ENCODE results near the gene SHMT2. TPM values are rescaled to one million over a fixed set of nuclear protein-coding genes. Genes with fewer than 3 reads are reported as not detected.

The SHMT2 gene
- total RNA-seq, 2 donors from 2014 or later, result 76.7 to 134 TPM

GRCh38 chr12:57205931-57206330, 23.6 kb upstream of the SHMT2 start:
- H3K4me1 Mint-ChIP-seq, result no peaks in the 10 kb centered on the region
- WGBS, 2 experiments (ENCODE audit: insufficient coverage in 1 of 2, insufficient read length in 1 of 2), result 94 to 100% methylated on average over 2 to 7 of the region's 7 CpGs
- Histone ChIP-seq H3K4me1 (ENCODE audit: control insufficient read depth, insufficient read depth, low read length) (no peaks in the 10 kb centered on the region), H3K9ac (ENCODE audit: extremely low read depth, low read length, poor library complexity, severe bottlenecking) (no peak overlapping the region), H3K9me3 (ENCODE audit: control insufficient read depth, low read length) (no peaks in the 10 kb centered on the region), H3K4me3 (ENCODE audit: low read length) (no peak overlapping the region), H3K27ac (ENCODE audit: low read depth, low read length) (no peak overlapping the region), H3K36me3 (ENCODE audit: control insufficient read depth, insufficient read depth, low read length) (peaks cover 18% of the 10 kb centered on the region), H3K27me3 (ENCODE audit: control insufficient read depth, insufficient read depth, low read length, poor library complexity, severe bottlenecking) (no peaks in the 10 kb centered on the region)
- H3K4me3 Mint-ChIP-seq, result no peak overlapping the region
- TF ChIP-seq CTCF (conservative IDR thresholded peaks at IDR 0.05), result no peak
- no peak overlapping the region for H3K27ac Mint-ChIP-seq
- H3K36me3 Mint-ChIP-seq (ENCODE audit: low read depth), result peaks cover 47% of the 10 kb centered on the region
- no peak for DNase-seq
- H3K27me3 Mint-ChIP-seq (ENCODE audit: insufficient read depth), result no peaks in the 10 kb centered on the region
- H3K9me3 Mint-ChIP-seq, result no peaks in the 10 kb centered on the region

GRCh38 chr12:57207731-57208630, 21.5 kb upstream of the SHMT2 start:
- H3K9me3 ChIP-seq (ENCODE audit: control insufficient read depth, low read length), result no peaks in the 10 kb centered on the region
- no peaks in the 10 kb centered on the region for H3K27me3 ChIP-seq (ENCODE audit: control insufficient read depth, insufficient read depth, low read length, poor library complexity, severe bottlenecking)
- no peak overlapping the region for H3K4me3 ChIP-seq (ENCODE audit: low read length)
- no peaks in the 10 kb centered on the region for H3K27me3 Mint-ChIP-seq (ENCODE audit: insufficient read depth)
- no peak for DNase-seq
- no peaks in the 10 kb centered on the region for H3K4me1 ChIP-seq (ENCODE audit: control insufficient read depth, insufficient read depth, low read length)
- H3K27ac ChIP-seq (ENCODE audit: low read depth, low read length), result no peak overlapping the region
- no peak for TF ChIP-seq CTCF (conservative IDR thresholded peaks at IDR 0.05)
- H3K36me3 ChIP-seq (ENCODE audit: control insufficient read depth, insufficient read depth, low read length), result peaks cover 15% of the 10 kb centered on the region
- no peak overlapping the region for H3K4me3 Mint-ChIP-seq
- H3K4me1 Mint-ChIP-seq, result no peaks in the 10 kb centered on the region
- no peaks in the 10 kb centered on the region for H3K9me3 Mint-ChIP-seq
- H3K9ac ChIP-seq (ENCODE audit: extremely low read depth, low read length, poor library complexity, severe bottlenecking), result no peak overlapping the region
- H3K36me3 Mint-ChIP-seq (ENCODE audit: low read depth), result peaks cover 34% of the 10 kb centered on the region
- 93 to 98% methylated on average over 18 to 29 of the region's 29 CpGs for WGBS, 2 experiments (ENCODE audit: insufficient coverage in 1 of 2, insufficient read length in 1 of 2)
- no peak overlapping the region for H3K27ac Mint-ChIP-seq

GRCh38 chr12:57208631-57209282, 20.8 kb upstream of the SHMT2 start:
- H3K4me3 ChIP-seq (ENCODE audit: low read length), result no peak overlapping the region
- peaks cover 31% of the 10 kb centered on the region for H3K36me3 Mint-ChIP-seq (ENCODE audit: low read depth)
- TF ChIP-seq CTCF (conservative IDR thresholded peaks at IDR 0.05), result no peak
- peaks cover 5% of the 10 kb centered on the region for H3K27me3 Mint-ChIP-seq (ENCODE audit: insufficient read depth)
- peaks cover 5% of the 10 kb centered on the region for H3K4me1 Mint-ChIP-seq
- H3K4me1 ChIP-seq (ENCODE audit: control insufficient read depth, insufficient read depth, low read length), result no peaks in the 10 kb centered on the region
- H3K4me3 Mint-ChIP-seq, result no peak overlapping the region
- H3K9me3 Mint-ChIP-seq, result no peaks in the 10 kb centered on the region
- no peak overlapping the region for H3K27ac Mint-ChIP-seq
- no peak for DNase-seq
- H3K27ac ChIP-seq (ENCODE audit: low read depth, low read length), result no peak overlapping the region
- 89 to 95% methylated on average over 18 to 22 of the region's 22 CpGs for WGBS, 2 experiments (ENCODE audit: insufficient coverage in 1 of 2, insufficient read length in 1 of 2)
- H3K9me3 ChIP-seq (ENCODE audit: control insufficient read depth, low read length), result no peaks in the 10 kb centered on the region
- no peak overlapping the region for H3K9ac ChIP-seq (ENCODE audit: extremely low read depth, low read length, poor library complexity, severe bottlenecking)
- peaks cover 12% of the 10 kb centered on the region for H3K36me3 ChIP-seq (ENCODE audit: control insufficient read depth, insufficient read depth, low read length)
- H3K27me3 ChIP-seq (ENCODE audit: control insufficient read depth, insufficient read depth, low read length, poor library complexity, severe bottlenecking), result peaks cover 4% of the 10 kb centered on the region

Measured in endodermal cell (in vitro differentiated cells).